GM21423 (cell line): ENCODE results near the gene POLR2L.

Experiments used
- ATAC-seq: cut with Tn5 transposase; IDR thresholded peaks from one replicate; pipeline ENCODE4 v1.9.1; 2021; ENCODE audit warnings: mild to moderate bottlenecking, moderate library complexity; ENCODE audit not compliant: unreplicated experiment

Gene POLR2L

DNA sequence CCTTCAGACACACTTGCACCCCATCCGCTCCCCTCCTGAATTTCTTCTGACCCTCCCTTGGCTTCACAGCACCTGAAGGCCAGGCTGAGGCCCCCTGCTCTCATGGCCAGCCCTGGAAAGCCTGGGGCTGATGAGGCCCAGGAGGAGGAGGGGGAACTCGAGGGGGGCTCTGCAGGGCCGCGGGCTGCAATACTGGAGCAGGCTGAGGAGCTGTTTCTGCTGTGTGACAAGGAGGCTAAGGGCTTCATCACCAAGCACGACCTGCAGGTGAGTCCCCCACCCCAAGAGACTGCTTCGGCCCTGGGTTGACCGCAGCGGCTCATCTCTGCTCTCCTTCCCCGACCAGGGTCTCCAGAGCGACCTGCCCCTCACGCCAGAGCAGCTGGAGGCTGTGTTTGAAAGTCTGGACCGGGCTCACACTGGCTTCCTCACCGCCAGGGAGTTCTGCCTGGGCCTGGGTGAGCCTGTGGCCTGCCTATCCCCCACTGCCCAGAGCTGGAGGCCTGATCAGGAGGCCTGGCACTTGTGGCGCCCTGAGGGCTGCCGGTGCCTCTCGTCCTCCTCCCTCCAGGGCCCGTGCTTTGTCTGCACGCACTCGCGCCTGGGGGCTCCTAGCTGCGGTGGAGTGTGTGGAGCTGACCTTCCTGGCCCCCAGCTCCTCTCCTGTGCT is 13.7 kb downstream of the POLR2L start:
- ATAC-seq, result no peak

DNA sequence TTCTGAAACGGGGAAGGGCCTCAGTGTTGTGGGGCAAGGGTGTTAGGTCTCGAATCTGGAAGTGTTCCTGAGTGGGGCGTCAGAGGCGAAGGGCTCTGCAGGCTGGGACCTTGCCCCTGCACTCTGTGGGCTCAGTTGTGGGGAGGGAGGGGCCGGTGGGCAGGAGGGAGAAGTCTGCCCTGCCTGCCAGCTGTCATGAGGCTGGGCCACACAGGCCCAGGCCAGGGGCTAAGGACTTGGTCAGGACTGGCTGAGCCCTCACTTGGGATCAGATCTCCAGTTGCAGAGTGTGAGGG is 14.5 kb downstream of the POLR2L start, which contains the start of gene CRACR2B:
Gene CRACR2B (plus strand): TSS at position 23 of the 296 bp plus-strand sequence. CDS start 689 bp downstream, outside the sequence.
- ATAC-seq, result no peak

GRCh38 chr11:827146-827896 is 15.0 kb downstream of the POLR2L start:
- no peak for ATAC-seq

GRCh38 chr11:826836-827145 is 15.5 kb downstream of the POLR2L start:
- ATAC-seq, result no peak

DNA sequence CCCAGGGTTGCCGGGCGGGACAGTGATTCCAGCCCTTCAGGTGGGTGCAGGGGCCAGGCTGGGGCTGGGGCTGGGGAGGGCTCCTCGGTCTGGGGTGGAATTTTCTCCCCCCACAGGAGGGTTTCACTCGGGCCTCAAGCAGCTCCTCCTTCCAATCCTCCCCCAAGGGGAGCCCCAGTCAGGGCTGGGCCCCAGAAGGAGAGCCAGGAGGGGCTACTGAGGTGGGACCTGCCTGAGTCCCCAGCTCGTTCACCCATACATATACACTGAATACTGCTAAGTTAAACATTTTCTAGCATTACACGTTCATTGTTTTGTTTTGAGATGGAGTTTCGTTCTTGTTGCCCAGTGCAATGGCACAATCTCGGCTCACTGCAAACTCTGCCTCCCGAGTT is 16.1 kb downstream of the POLR2L start:
- ATAC-seq, result no peak

DNA sequence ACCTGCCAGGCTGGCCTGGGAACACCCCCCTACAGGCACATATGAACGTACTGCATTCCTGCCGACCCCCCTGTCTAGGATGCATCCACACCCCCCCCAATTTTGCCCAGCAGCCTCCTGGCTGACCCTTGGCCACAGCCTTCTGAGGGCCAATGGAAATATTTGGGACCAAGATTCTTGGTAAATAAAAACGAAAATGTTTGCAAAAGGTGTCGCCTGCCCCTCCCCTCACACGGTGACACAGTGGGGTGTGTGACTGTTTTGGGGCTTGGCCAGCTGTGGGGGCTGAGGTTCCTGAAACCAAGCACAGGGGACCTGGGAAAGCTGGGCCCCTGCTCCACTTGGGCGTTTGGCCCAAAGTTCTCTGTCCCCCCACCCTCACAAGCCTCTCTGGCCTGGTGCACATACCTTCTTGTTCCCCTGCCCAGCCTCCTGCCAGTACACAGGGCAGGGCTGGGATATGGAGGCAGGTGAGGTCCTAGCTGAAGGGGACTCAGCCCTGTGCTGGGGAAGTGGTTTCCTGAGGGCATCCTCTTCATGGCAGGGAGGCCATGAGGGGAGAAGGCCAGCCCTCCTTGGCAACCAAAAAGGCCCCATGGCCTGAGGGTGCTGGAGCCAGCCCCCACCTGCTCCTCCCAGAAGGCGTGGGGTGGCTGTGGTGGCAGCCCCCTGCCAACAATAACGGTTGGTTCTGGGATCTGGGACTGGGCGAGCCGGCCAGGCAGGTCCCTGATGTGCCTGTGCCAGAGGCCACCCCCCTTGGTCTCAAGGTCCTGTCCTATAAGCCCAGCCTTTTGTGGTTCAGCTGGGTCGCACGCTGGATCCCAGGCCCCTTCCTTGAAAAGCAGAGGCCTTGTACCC is 16.7 kb downstream of the POLR2L start:
- no peak for ATAC-seq

GRCh38 chr11:824942-825341 is 17.4 kb downstream of the POLR2L start:
- ATAC-seq, result no peak

- no peak for ATAC-seq
These were observed 17.9 kb downstream of the POLR2L start for GRCh38 chr11:824292-824880.

DNA sequence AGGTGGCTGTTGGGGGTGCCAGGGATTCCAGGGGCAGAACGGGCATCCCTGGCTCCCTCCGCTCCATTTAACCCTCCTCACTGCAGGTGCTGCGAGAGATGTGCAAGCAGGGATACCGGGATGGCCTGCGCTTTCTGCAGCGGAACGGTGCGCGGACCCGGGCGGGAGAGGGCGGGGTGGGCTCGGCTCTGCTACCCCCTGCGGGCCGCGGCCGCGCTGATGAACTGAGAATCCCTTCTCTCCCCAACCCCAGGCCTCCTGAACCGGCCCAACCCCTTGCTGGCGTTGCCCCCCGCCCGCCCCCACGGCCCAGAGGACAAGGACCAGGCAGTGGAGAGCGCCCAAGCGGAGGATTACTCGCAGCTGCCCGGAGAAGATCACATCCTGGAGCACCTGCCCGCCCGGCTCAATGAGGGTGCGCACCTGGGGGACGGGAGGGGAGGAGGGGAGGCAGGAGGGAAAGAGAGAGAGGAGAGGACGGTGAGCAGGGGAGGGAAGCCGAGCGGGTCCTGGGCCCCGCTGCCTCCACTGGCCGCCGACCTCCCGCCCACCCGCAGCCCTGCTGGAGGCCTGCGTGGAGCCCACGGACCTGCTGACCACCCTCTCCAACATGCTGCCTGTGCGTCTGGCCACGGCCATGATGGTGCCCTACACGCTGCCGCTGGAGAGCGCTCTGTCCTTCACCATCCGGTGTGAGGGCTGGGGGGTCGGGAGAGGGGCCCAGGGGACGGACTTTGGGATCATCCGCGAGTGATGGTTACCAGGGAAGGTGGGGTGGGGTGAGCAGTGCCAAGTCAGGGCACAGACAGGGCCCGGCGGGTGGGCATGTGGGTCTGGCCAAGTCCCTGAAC is 18.7 kb downstream of the POLR2L start:
- no peak for ATAC-seq

- ATAC-seq, result no peak
These were observed 20.6 kb downstream of the POLR2L start for GRCh38 chr11:821512-822371.

DNA sequence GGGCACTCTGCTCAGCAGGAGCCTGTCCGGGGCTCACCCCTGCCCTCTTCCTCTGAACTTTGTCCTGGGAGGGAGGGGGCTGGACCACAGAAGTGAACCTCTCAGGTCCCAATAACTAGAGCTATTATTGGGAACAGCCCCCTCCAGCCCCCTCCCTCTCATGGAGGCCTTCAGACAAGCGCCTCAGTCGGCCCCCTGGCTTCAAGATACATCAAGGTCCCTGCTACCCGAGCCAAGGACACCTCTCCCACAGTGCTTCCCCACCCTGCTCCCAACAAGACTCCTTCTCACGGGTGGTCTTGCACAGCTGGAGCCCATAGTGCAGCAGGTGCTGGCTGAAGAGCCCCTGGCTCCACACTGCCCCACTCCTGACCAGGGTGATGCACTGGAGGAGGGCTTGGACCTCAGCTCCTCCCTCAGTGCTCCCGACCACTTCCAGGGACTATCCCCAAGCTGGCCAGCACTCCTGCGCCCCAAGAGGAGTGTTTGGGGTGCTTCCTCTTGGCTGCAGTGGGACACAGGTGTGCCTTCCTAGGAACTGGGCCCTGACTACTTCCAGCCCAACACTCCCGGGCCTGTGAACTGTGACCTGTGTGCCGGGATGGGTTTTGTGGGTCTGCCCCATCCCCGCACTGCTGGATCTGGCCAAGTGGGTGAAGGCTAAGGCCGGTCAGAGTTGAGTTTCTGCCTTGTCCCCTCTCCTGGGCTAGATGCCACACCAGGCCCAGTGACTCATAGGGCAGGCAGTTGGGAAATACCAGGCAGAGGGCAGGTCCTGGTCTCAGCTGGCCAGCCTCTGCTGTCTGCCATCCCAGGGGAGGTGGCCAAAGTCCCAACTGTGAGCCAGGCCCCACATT is 21.4 kb downstream of the POLR2L start:
- ATAC-seq, result no peak

- ATAC-seq, result peak; percentile 51
These were observed 22.2 kb downstream of the POLR2L start for GRCh38 chr11:819943-820649.

DNA sequence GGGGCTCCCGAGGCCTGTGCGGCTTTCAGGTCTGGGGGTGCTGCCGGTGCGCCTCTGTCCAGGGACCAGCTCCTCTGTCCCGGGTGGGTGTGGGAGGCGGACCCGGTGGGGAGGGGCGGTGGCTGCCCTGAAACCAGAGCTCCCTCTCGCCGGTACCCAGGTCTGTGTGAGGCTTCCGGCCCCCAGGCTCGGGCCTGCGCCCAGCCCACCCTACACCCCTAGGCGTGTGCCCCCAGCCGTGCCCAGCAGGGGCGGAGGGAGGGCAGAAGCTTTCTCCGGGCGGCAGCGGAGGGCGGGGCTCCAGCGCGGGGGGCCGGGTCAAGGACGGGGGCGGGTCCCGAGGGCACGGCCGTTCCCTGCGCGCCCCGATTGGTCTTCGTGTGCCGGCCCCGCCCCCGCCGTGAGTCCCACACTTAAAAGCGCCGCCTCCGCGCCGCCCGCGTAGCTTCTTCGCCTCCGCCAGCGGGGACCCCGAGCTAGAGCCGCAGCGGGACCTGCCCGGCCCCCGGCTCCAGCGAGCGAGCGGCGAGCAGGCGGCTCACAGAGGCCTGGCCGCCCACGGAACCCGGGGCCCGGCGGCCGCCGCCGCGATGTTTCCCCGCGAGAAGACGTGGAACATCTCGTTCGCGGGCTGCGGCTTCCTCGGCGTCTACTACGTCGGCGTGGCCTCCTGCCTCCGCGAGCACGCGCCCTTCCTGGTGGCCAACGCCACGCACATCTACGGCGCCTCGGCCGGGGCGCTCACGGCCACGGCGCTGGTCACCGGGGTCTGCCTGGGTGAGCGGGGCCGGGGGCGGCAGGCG is 23.0 kb downstream of the POLR2L start:
- peak; percentile 68 for ATAC-seq

DNA sequence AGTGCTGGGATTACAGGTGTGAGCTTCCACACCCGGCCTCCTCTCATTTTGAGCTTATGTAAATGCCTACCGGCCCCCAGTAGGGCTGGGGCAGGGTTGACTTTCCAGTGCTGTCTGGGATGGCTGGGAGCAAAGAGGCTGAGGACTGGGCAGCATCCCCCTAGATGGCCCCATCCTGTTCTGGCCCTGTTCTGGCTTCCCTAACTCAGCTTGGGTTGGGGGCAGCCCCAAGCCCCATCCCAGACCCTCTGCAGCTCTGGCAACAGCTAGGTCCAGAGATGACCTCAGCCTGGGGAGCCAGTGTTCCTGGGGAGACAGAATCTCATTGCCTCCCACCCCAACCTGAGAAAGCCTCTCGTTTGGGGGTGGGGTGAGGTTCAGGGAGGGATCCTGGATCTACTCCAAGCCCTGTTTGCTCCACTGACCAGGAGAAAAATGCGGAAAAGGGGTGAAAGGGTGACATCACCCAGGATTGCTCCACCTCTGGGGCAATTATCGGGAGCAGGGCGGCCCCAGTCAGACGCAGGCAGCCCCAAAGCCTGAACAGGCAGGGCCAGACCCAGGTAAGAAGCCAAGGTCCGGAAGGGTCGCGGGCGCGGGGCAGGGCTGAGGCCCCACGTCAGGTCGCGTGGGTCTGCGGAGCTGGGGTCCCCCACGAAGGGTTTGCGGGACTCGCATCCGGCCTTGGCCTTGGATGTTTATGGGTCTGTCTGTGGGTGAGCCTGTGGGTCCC is 23.8 kb downstream of the POLR2L start, which contains the start of gene PNPLA2:
Gene PNPLA2 (plus strand): TSS at position 519 of the 733 bp plus-strand sequence. CDS start 805 bp downstream, outside the sequence.
- no peak for ATAC-seq

- no peak for ATAC-seq
These were observed 25.9 kb downstream of the POLR2L start for GRCh38 chr11:816433-816779.

GRCh38 chr11:815675-816432 is 26.5 kb downstream of the POLR2L start:
- ATAC-seq, result no peak
